Left lung (tissue), 10 donors: Measurements from ENCODE around the gene MEGF9. TPM values are rescaled to one million over a fixed set of nuclear protein-coding genes. Genes with fewer than 3 reads are reported as not detected.
"Not testable (repeated sequence)": the region's sequence is repeated elsewhere in the genome, so short reads cannot be mapped to it uniquely, and the experiment has no call there.

ENCODE experiments used
- ATAC-seq: fragments of 200-7000 bp; cut with Tn5 transposase; one replicate; pipeline ENCODE4 v1.9.1; 2020; ENCODE audit warnings: moderate library complexity
- DNase-seq, 4 donors: peaks; one replicate each; pipeline ENCODE4 v3.0.0-alpha.2; 2013 to 2020
- H3K27ac ChIP-seq, 2 donors: fragments of 200-600 bp; sonication (generic) in 1 of 2; one replicate each; pipeline versions ENCODE4 v1.5.0 to v1.8.0; 2020 to 2021
- H3K27me3 ChIP-seq, 2 donors: fragments of 200-600 bp; sonication (generic) in 1 of 2; one replicate each; pipeline versions ENCODE4 v1.5.0 to v1.8.0; 2020 to 2021
- H3K36me3 ChIP-seq, 2 donors: fragments of 200-600 bp; sonication (generic) in 1 of 2; one replicate each; pipeline versions ENCODE4 v1.5.0 to v1.8.0; 2020 to 2021
- H3K4me1 ChIP-seq, 2 donors: fragments of 200-600 bp; one replicate each; pipeline ENCODE4 v1.8.0; 2021
- H3K4me3 ChIP-seq, 2 donors: fragments of 200-600 bp; sonication (generic) in 1 of 2; one replicate each; pipeline versions ENCODE4 v1.5.0 to v1.8.0; 2020 to 2021; ENCODE audit warnings: mild to moderate bottlenecking in 1 of 2
- H3K9me3 ChIP-seq, 2 donors: fragments of 200-600 bp; sonication (generic) in 1 of 2; one replicate each; pipeline versions ENCODE4 v1.5.0 to v1.8.0; 2020 to 2021
- CTCF ChIP-seq, 2 donors: fragments of 200-600 bp; sonication (generic) in 1 of 2; IDR thresholded peaks; one replicate each; pipeline versions ENCODE4 v1.5.0 to v1.8.0; 2021; ENCODE audit warnings: antibody characterized with exemption in 2 of 2
- intact Hi-C, 2 donors: fragments of 100-400 bp; cut with DNase I; formaldehyde crosslinking; loops; one replicate each; pipeline versions ENCODE4 v1.11.2 to v1.14.2; 2022
- polyA plus RNA-seq, 6 donors: library from polyadenylated mRNA; unstranded; fragments of 120-200 nt; gene quantifications; one replicate each; pipeline ENCODE4 v1.2.1, GENCODE V29; 2013; ENCODE audit not compliant: insufficient read length in 6 of 6
- total RNA-seq, 2 donors: library from RNA; stranded (reverse); fragmentation: NEBNext Ultra II Directional; extraction: Animal tissue kit (Norgen Biotek cat#: 25700); gene quantifications; one replicate each; pipeline ENCODE4 v1.2.1, GENCODE V29; 2021
- donor health status: DM: no; HTN: yes; CAD: no.
- donor health status: DM: no; HTN: no; CAD: no.

MEGF9 gene
- total and polyA plus RNA-seq, 8 donors = 13.8 to 103 (median 15.3) TPM

DNA sequence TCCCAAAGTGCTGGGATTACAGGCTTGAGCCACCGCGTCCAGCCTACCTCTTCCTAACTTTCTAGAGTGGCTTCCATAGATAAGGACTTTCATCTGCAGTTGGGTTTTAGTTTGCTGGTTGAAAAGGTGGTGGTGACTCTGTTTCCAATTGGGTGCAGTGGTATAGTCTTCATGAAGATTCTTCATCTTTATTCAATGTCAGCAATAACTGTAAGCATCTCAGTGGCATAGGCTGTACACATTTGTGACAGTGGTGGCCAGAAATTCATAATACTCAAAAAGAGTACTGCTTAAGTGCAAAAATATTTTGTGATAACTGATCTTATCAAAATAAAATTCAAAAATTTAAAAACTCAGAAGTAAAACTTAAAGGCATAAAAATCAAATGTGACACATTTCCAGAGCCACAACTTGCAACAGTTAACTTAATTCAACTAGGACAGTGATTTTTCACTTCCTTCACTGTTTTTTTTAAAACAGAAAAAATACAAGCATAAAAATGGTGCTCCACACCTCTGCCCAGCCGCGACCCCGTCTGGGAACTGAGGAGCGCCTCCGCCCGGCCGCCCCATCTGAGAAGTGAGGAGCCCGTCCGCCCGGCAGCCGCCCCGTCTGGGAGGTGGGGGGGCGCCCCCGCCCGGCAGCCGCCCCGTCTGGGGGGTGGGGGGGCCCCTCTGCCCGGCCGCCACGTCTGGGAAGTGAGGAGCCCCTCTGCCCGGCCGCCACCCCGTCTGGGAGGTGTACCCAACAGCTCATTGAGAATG, 77.9 kb downstream of the MEGF9 start:
- Histone ChIP-seq H3K27me3 (no peaks in the 10 kb centered on the region), H3K27ac (no peak overlapping the region), H3K4me3 (no peak overlapping the region), H3K9me3 (peaks cover 0 to 5% of the 10 kb centered on the region in 2 donors), H3K36me3 (peaks cover 0 to 12% of the 10 kb centered on the region in 2 donors), H3K4me1 (no peaks in the 10 kb centered on the region)
- no peak for ATAC-seq
- TF ChIP-seq CTCF (IDR thresholded peaks at IDR 0.05) = no peak
- intact Hi-C loops = no loop called here
- no peak for DNase-seq

- TF ChIP-seq CTCF (IDR thresholded peaks at IDR 0.05) = no peak
These were observed 79.3 kb downstream of the MEGF9 start for GRCh38 chr9:120635011-120635410.

DNA sequence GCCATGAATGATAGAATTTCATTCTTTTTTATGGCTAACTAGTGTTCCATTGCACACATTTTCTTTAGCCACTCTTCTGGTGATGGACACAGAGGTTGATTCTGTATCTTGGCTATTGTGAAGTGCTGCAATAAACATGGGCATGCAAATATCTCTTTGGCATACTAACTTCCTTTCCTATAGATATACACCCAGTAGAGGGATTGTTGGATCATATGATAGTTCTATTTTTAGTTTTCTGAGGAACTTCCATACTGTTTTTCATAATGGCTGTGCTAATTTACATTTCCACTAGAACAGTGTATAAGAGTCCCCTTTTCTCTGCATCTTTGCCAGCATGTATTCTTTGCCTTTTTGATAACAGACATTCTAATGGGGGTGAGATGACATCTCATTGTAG, 83.9 kb downstream of the MEGF9 start:
- no peak overlapping the region for H3K27ac ChIP-seq
- peaks cover 0 to 14% of the 10 kb centered on the region in 2 donors for H3K4me1 ChIP-seq
- intact Hi-C loops = no loop called here
- TF ChIP-seq CTCF (IDR thresholded peaks at IDR 0.05) = no peak
- peaks cover 0 to 5% of the 10 kb centered on the region in 2 donors for H3K9me3 ChIP-seq
- H3K4me3 ChIP-seq = no peak overlapping the region
- H3K27me3 ChIP-seq = no peaks in the 10 kb centered on the region
- ATAC-seq = no peak
- no peaks in the 10 kb centered on the region for H3K36me3 ChIP-seq
- no peak for DNase-seq

More at GRCh38 chr9:120635011-120635410, 79.3 kb downstream of the MEGF9 start:
- H3K4me3 ChIP-seq = no peak overlapping the region
- peaks cover 0 to 12% of the 10 kb centered on the region in 2 donors for H3K36me3 ChIP-seq
- ATAC-seq (no peak), DNase-seq (no peak)
- H3K27ac ChIP-seq = no peak overlapping the region
- H3K4me1 ChIP-seq = peaks cover 0 to 5% of the 10 kb centered on the region in 2 donors
- intact Hi-C loops = no loop called here
- peaks cover 0 to 5% of the 10 kb centered on the region in 2 donors for H3K9me3 ChIP-seq
- no peaks in the 10 kb centered on the region for H3K27me3 ChIP-seq

GRCh38 chr9:120628925-120629497, 85.3 kb downstream of the MEGF9 start:
- H3K4me1 ChIP-seq = peaks cover 0 to 16% of the 10 kb centered on the region in 2 donors
- intact Hi-C loops, H3K27me3 ChIP-seq, H3K4me3 ChIP-seq, DNase-seq, H3K9me3 ChIP-seq, H3K27ac ChIP-seq, H3K36me3 ChIP-seq: not testable (repeated sequence)
- ATAC-seq = peak; percentile 24

GRCh38 chr9:120628207-120628924, 85.9 kb downstream of the MEGF9 start:
- DNase-seq (no peak), ATAC-seq (peak; percentile 19)
- TF ChIP-seq CTCF (IDR thresholded peaks at IDR 0.05) = no peak
- Histone ChIP-seq H3K9me3 (no peaks in the 10 kb centered on the region), H3K27me3 (no peaks in the 10 kb centered on the region), H3K36me3 (no peaks in the 10 kb centered on the region), H3K4me1 (peaks cover 0 to 16% of the 10 kb centered on the region in 2 donors), H3K27ac (no peak overlapping the region), H3K4me3 (no peak overlapping the region)
- intact Hi-C loops = no loop called here
